ENCODE results near the gene PRIMA1. TPM values are rescaled to one million over a fixed set of nuclear protein-coding genes. Genes with fewer than 3 reads are reported as not detected.

PRIMA1 gene
- total RNA-seq, 1 experiment from 2014 or later, result 0.26 TPM

DNA sequence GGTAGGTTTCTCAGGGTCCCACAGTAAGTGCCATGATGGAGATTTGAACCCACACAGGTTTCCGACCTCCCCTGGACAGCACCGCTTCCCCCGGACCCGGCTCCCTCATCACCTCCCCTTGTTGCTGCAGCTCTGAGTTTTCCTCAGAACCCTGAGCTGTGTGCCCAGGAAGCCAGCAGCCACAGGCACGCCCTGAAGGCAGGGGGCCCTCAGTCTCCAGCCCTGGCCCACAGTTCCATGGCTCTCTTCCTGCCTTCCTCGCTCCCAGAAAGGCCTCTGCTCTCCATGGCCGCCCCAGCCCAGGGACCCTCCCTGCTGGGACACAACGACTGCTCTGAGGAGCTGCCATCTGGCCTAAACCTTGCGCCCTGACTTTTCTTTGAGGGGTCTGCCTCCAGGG is 35.8 kb upstream of the PRIMA1 start:
- POLR2A ChIA-PET, result no interaction called here
- Histone ChIP-seq H3K27me3 (ENCODE audit: control insufficient read depth, insufficient read depth, low read length) (no peaks in the 10 kb centered on the region), H3K36me3 (ENCODE audit: control insufficient read depth, insufficient read depth, low read length) (no peaks in the 10 kb centered on the region), H3K9me3 (ENCODE audit: control insufficient read depth, insufficient read depth, low read depth, low read length) (no peaks in the 10 kb centered on the region), H3K4me1 (ENCODE audit: control insufficient read depth, insufficient read depth, low read length) (no peaks in the 10 kb centered on the region), H3K27ac (ENCODE audit: low read length) (no peak overlapping the region), H3K4me3 (ENCODE audit: low read depth in 2 of 2, low read length in 2 of 2) (no peak overlapping the region)
- CTCF ChIA-PET, result interaction anchor here (0.5 kb wide), 1 partner anchor 426 kb away, joined by 5 read pairs; no protein-coding TSS in a partner anchor
- in situ Hi-C loops (cut with HindIII; ENCODE audit: low pct_unique_long_range_greater_than_20kb, low sequenced_read_pairs), result no loop called here
- intact Hi-C loops (cut with micrococcal nuclease; ENCODE audit: unreplicated experiment), result no loop called here
- no peak for DNase-seq (ENCODE audit: low read depth, low spot score)
- TF ChIP-seq TCF7L2 (IDR thresholded peaks at IDR 0.05; ENCODE audit: low read depth, low read length), result no peak
- ATAC-seq, result no peak; the same call in 1 of the 2 replicates
- BruUV-seq (replicated peaks), result no TSS peak

DNA sequence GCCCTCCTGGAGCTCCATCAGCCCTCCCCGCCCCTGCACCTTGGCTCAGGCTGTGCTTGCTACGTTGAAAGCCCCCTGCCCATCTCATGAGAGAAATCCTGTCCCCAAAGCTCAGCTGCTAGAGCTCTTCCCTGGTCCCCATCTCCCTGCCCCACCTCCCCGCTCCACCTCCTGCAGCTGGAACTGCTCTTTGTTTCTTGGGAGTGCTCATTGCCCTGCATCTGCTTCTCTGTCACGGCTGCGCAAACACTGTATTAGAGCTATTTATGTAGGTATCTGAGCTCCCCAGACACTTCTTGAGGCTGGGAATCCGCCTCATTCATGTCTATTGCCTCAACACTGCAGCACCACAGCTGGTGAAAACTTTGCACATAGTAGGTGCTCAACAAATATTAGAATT is 32.8 kb upstream of the PRIMA1 start:
- intact Hi-C loops (cut with micrococcal nuclease; ENCODE audit: unreplicated experiment), result no loop called here
- ATAC-seq (no peak), DNase-seq (ENCODE audit: low read depth, low spot score) (no peak)
- Histone ChIP-seq H3K27me3 (ENCODE audit: control insufficient read depth, insufficient read depth, low read length) (no peaks in the 10 kb centered on the region), H3K4me3 (ENCODE audit: low read depth in 2 of 2, low read length in 2 of 2) (no peak overlapping the region), H3K36me3 (ENCODE audit: control insufficient read depth, insufficient read depth, low read length) (no peaks in the 10 kb centered on the region), H3K27ac (ENCODE audit: low read length) (no peak overlapping the region), H3K4me1 (ENCODE audit: control insufficient read depth, insufficient read depth, low read length) (no peaks in the 10 kb centered on the region), H3K9me3 (ENCODE audit: control insufficient read depth, insufficient read depth, low read depth, low read length) (no peaks in the 10 kb centered on the region)
- CTCF ChIA-PET, result no interaction called here
- BruUV-seq (replicated peaks), result no TSS peak
- POLR2A ChIA-PET, result no interaction called here
- in situ Hi-C loops (cut with HindIII; ENCODE audit: low pct_unique_long_range_greater_than_20kb, low sequenced_read_pairs), result no loop called here
- TF ChIP-seq TCF7L2 (IDR thresholded peaks at IDR 0.05; ENCODE audit: low read depth, low read length) (no peak), SIN3A (IDR thresholded peaks at IDR 0.05; ENCODE audit: borderline replicate concordance, insufficient read depth, low read depth, low read length) (no peak)
- TF ChIP-seq, protein P1, sequence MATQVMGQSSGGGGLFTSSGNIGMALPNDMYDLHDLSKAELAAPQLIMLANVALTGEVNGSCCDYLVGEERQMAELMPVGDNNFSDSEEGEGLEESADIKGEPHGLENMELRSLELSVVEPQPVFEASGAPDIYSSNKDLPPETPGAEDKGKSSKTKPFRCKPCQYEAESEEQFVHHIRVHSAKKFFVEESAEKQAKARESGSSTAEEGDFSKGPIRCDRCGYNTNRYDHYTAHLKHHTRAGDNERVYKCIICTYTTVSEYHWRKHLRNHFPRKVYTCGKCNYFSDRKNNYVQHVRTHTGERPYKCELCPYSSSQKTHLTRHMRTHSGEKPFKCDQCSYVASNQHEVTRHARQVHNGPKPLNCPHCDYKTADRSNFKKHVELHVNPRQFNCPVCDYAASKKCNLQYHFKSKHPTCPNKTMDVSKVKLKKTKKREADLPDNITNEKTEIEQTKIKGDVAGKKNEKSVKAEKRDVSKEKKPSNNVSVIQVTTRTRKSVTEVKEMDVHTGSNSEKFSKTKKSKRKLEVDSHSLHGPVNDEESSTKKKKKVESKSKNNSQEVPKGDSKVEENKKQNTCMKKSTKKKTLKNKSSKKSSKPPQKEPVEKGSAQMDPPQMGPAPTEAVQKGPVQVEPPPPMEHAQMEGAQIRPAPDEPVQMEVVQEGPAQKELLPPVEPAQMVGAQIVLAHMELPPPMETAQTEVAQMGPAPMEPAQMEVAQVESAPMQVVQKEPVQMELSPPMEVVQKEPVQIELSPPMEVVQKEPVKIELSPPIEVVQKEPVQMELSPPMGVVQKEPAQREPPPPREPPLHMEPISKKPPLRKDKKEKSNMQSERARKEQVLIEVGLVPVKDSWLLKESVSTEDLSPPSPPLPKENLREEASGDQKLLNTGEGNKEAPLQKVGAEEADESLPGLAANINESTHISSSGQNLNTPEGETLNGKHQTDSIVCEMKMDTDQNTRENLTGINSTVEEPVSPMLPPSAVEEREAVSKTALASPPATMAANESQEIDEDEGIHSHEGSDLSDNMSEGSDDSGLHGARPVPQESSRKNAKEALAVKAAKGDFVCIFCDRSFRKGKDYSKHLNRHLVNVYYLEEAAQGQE (IDR thresholded peaks at IDR 0.05; ENCODE audit: insufficient read depth in 1 of 2, low read depth in 2 of 2, low read length in 1 of 2), result no peak

DNA sequence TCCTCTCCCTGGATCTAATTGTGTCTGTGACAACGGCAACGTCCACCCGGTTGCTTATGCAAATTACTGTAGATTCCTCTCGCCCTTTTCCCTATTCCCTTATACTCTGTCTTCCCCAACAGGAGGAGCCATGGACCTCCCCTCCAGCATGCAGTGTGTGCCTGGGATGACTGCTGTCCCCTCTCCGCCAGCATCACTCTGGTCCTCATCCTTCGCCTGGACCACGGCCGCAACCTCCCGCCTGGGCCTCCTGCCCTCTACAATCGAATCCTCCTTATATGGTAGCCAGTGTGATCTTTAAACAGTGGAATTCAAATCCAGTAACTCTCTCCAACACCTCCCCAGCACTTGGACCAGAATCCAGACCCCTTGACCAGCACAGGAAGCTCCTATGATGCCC is 30.6 kb upstream of the PRIMA1 start:
- H3K9me3 ChIP-seq (ENCODE audit: control insufficient read depth, insufficient read depth, low read depth, low read length), result peaks cover 6% of the 10 kb centered on the region; the same call in 1 of the 2 replicates
- no peak overlapping the region for H3K27ac ChIP-seq (ENCODE audit: low read length)
- no peaks in the 10 kb centered on the region for H3K27me3 ChIP-seq (ENCODE audit: control insufficient read depth, insufficient read depth, low read length)
- ChIA-PET CTCF (no interaction called here), POLR2A (no interaction called here)
- no peak for DNase-seq (ENCODE audit: low read depth, low spot score)
- TF ChIP-seq, protein P1 (IDR thresholded peaks at IDR 0.05; ENCODE audit: insufficient read depth in 1 of 2, low read depth in 2 of 2, low read length in 1 of 2), result no peak
- no peak for TF ChIP-seq POLR2AphosphoS5 (IDR thresholded peaks at IDR 0.05; ENCODE audit: low read depth, low read length)
- no peak for TF ChIP-seq TCF7L2 (IDR thresholded peaks at IDR 0.05; ENCODE audit: low read depth, low read length)
- TF ChIP-seq, protein P2, sequence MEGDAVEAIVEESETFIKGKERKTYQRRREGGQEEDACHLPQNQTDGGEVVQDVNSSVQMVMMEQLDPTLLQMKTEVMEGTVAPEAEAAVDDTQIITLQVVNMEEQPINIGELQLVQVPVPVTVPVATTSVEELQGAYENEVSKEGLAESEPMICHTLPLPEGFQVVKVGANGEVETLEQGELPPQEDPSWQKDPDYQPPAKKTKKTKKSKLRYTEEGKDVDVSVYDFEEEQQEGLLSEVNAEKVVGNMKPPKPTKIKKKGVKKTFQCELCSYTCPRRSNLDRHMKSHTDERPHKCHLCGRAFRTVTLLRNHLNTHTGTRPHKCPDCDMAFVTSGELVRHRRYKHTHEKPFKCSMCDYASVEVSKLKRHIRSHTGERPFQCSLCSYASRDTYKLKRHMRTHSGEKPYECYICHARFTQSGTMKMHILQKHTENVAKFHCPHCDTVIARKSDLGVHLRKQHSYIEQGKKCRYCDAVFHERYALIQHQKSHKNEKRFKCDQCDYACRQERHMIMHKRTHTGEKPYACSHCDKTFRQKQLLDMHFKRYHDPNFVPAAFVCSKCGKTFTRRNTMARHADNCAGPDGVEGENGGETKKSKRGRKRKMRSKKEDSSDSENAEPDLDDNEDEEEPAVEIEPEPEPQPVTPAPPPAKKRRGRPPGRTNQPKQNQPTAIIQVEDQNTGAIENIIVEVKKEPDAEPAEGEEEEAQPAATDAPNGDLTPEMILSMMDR (IDR thresholded peaks at IDR 0.05), result no peak
- TF ChIP-seq SIN3A (IDR thresholded peaks at IDR 0.05; ENCODE audit: borderline replicate concordance, insufficient read depth, low read depth, low read length), result no peak
- ATAC-seq, result no peak
- no peak overlapping the region for H3K4me3 ChIP-seq (ENCODE audit: low read depth in 2 of 2, low read length in 2 of 2)
- no peaks in the 10 kb centered on the region for H3K4me1 ChIP-seq (ENCODE audit: control insufficient read depth, insufficient read depth, low read length)
- in situ Hi-C loops (cut with HindIII; ENCODE audit: low pct_unique_long_range_greater_than_20kb, low sequenced_read_pairs), result no loop called here
- no TSS peak for BruUV-seq (replicated peaks)
- intact Hi-C loops (cut with micrococcal nuclease; ENCODE audit: unreplicated experiment), result no loop called here
- H3K36me3 ChIP-seq (ENCODE audit: control insufficient read depth, insufficient read depth, low read length), result no peaks in the 10 kb centered on the region

Measured in Panc1 (cell line).